H54 (cell line): ENCODE measurements around the gene RAP1GAP.

Source experiments
- DNase-seq: peaks from one replicate; pipeline ENCODE4 v3.0.0; 2011; ENCODE audit warnings: low spot score, mixed read lengths; ENCODE audit not compliant: insufficient read length
- FAIRE-seq: peaks from 3 replicates; lab custom pipeline; 2011; peaks lifted over from hg19 to GRCh38; lab: Jason Lieb, UNC
- POLR2A ChIP-seq: IDR thresholded peaks from 2 replicates; pipeline ENCODE4 v1.6.1; 2011; ENCODE audit warnings: low read depth, mild to moderate bottlenecking, low read length

The RAP1GAP gene

DNA sequence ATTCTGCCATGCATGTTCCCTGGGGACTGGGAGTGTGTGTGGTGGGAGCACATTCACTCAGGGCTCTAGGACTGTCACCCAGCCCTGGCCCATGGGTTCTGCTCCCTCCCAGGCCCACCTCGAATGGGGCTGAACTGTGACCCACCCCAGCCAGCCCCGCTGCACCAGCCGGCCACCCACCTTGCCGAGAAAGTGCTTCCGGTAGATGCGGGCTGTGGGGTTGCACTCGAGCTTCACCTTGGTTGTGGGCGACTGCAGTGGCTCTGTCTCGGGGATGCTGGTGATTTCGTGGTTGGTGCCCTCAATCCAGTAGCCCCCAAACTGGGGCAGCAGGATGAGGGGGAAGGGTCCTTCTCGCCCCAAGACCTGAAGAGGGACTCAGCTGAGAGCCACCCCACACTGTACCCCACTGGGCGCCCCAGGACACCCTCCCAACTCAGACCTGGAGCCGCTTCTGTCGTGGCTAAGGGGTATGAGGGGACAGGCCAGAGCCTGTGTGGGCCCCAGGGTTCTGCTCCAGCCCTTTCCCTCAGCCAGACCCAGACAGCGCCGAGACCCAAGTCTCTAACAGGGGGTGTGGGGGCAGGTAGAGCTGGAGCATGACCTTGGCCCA is 51.9 kb downstream of the RAP1GAP start:
- FAIRE-seq = no peak
- no peak for TF ChIP-seq POLR2A
- DNase-seq = no peak

DNA sequence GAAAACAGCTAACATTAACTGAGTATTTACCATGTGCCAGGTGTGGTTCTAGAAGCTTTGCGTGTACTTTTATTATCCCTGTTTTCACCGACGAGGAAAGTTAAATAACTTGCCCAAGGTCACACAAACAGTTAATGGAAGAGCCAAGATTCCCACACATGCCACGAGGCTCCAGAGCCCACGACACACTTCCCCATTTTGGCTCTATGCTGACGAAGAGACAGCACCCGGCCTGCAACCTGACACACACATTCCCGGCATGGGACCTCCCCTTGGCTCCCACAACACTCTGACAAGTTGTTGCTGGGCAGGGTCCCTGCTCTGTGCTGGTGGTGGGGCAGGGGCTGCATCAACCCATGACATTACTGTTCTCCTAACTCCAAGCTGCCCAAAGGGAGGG is 52.8 kb downstream of the RAP1GAP start:
- DNase-seq = no peak
- FAIRE-seq = no peak
- TF ChIP-seq POLR2A = no peak

DNA sequence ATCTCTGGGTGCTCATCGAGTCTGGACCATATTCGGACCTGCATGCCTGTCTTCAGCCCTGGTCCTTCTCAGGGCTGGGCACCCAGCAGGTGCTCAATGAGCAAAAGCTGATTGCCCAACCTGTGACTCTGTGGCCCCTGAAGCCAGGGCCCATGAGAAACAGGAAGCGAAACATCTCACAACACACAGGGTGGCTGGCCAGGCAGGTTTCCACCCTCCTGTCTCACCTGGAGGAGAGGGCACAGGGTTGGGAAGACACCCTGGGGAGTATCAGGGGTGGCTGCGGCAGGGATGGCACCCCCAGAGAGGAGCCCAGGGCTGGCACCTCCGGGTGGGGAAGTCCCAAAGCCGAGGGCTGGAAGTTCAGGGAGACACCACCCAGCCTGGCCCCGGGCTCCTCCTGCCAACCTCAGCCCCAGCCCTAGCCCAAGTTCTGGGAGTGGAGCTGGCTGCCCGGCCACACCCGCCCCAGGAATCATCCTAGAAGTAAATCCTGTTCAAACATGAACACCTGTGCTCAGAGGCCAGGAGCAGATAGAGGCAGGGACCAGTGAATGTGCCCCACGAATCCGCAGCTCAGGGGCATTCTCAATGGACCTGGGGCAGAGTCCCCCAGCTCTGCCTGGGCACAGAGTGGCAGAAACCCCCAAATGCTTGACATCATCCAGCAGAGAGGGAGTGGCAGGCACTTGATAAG is 54.6 kb downstream of the RAP1GAP start:
- DNase-seq = no peak
- FAIRE-seq = no peak
- no peak for TF ChIP-seq POLR2A

DNA sequence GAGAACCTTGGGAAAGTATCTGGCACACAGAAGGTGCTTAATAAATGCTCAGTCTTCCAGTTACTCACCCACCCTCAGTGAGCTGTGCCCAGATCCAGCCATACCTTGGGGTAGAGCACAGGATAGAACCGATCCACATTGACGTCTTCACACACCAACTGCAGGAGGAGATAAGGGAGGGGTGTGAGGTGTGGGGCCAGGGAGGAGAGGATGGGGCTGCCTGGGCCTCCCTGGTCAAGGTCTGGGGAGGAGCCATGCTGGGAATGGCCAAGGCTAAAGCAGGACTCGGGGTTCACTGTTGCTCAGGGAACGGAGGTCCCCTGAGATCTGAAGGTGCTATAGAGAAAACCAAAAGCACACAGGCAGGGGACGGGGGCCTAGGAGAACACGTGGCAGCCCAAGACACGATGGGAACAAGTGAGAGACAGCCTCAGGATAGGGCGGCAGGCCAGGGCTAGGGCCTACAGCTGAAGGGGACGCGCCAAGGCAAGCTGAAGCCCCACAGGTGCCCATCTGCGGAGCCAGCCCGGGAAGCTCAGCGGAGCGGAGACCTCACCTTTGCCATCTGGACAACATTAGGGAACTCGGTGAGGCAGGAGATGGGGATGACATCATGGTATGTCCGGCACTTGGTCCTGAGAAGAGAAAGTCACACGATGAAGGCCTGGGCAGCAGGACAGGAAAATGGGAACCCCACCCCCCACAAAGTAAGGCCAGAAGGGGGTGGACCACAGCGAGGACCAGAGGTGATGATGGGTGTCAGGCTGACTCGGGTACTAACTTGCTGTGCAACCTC is 55.9 kb downstream of the RAP1GAP start:
- no peak for DNase-seq
- no peak for TF ChIP-seq POLR2A
- FAIRE-seq = no peak

DNA sequence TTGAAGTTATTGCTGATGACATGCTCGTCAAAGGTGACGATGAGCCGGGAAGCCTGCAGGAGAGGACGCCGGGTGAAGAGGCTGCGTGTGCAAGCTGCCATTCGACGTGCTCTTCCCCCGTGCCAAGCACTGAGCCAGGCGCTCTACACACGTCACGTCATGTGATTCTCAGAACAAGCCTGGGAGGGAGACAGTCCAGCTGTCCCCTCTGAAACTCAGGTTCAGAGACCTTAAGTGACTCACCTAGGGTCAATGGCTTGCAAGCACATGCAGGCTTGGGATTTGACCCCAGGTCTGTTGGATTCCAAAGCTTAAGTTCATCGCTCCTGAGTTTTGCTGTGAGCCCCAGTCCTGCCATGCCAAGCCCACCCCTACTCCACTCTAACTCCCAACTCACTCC is 57.1 kb downstream of the RAP1GAP start:
- DNase-seq (no peak), FAIRE-seq (no peak)
- no peak for TF ChIP-seq POLR2A

DNA sequence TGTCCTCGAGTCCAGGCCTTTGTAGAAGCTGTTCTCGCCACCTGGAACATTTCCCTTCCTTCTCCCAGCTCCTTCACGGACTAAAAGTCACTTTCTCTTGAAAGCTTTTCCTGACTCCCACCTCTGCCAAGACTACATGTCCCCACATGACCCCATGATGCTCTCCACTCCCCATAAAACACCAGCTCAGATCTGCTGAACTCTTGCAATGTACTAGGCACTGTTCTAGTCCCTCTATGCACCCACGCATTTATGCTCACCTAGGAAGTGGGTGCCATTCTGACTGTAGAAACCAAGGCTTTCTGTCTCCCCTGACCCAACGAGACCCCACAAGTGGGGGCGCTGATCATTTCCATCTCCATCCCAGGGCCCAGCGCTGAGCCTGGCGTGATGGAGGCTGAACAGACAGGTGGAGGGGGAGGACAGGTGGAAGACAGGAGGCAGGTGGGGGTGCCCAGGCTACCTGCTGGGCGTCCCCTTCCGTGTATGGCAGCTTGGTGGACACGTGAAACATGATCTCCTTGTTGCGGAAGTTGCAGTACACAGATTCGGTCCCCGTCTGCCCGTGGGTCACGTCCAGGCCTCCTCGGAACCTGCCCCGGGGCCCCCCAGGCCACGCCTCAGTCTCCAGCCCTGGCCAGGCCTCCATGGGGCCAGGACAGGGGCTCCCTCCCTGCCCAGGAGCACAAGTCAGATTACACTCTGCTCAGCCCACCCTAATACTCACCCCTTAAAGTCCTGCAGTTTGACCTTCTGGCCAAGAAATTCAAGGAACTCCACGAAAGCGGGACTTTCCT is 58.0 kb downstream of the RAP1GAP start:
- DNase-seq = no peak
- TF ChIP-seq POLR2A = no peak
- FAIRE-seq = no peak

DNA sequence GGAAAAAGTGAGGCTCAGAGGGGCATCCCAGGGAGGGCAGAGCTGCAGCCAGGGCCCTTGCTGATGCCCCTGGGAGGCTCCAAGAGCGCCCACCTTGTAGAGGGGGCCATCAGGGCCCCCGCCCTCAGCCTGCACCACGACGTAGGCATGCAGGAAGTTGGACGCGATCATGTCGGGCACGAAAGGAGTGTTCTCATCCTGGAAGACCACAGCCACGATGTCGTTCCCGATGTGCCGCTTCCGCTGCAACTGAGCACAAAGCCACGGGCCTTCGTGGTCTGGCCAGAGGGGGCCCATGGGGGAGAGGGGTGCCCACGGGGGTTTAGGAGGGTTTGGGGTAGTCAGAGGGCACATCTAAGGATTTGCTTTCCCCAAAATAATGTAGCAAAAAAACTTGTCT is 59.1 kb downstream of the RAP1GAP start:
- TF ChIP-seq POLR2A = no peak
- DNase-seq (no peak), FAIRE-seq (no peak)

DNA sequence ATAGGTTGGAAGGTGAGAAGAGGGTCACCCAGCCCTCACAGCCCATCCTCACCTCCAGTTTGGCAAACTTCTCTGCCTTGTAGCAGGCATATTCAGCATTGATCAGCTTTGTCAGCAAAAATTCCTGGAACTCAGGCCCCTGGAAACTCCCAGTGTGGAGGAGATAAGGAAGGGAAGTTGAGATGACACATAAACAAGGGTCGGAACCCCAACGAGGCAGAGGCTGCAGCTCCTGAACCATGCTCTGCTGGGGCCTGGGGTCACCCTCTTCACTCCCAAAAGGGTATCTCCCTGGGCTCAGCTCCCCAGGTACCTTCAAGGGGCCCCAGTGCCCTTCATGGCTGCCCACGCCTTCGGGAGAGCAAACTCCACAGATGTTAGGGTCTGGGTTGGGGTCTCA is 60.4 kb downstream of the RAP1GAP start:
- FAIRE-seq (no peak), DNase-seq (no peak)
- no peak for TF ChIP-seq POLR2A

DNA sequence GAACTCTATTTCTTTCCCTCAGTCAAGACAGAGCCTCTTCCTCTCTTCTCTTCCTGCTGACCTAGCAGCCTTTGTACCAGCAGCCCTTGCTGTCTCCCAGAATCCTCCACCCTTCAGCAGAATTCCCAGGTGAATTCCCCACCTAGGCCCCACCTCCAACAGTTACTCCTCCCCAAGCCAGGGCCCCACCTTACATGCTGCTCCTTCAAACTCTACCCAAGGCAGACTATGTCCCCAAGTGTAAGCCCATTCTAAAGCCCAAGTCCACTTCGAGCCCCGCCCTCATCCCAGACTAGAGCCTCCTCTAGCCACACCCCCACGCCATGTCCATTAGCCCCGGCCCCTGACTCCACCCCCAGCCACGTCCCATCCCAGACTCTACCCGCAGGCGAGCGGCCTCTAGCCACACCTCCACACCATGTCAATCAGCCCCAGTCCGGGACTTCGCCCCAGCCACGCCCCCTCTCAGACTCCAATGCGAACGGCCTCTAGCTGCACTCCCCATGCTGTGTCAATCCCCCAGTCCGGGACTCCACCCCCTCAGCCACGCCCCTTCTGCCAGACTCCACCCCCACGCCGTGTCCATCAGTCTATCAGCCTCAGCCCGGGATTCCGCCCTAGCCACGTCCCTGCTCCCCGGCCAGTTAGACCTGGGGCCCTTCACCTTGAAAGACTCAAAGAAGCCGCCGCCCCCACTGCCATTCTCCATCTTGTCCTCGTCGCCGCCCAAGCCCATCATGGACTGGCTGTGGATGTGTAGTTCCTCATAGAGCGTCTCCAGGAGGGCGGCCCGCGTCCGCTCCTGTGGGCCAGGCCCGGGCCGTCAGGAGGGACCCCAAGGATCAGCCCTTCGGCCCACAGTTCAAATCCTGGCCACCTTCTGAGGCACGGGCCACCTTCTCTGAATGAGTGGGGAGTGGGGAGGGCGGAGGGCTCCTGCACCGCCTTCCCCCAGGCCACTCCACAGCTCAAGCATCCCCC is 61.3 kb downstream of the RAP1GAP start:
- peak; percentile 76 for FAIRE-seq
- DNase-seq = peak; percentile 94
- no peak for TF ChIP-seq POLR2A

DNA sequence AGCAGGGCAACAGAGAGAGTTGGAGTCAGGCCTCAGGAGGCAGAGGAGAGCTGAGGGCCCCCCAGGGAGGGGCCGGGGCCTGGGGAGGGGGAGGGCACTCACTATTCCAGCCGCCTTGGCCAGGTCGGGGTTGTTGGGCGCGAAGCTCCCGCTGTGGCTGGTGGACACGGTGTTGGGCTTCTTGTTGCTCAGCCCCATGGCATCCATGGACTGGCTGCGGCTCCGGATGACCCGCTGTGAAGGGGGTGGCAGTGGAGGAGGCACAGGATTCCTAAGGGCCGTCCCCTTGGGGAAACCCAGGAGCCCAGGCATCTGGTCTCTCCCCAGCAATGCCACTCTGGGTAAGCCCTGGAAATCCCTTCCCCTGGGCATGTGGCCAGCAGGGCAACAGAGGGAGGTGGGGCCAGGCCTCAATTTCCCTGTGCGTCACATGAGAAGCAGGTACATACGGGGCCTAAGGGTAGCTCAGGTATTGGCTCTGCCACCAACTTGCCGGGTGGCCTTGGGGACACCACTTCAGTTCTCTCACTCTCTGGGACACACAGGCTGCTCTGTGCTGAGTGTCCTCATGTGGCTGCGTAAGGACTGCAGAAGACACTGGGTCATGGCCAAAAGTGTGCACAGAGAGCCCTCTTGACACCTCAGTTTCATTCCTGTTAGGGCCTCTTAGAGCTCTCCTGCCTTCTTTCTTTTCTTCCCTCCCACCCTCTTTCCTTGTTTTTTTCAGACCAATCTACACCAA is 63.0 kb downstream of the RAP1GAP start:
- TF ChIP-seq POLR2A = no peak
- DNase-seq (no peak), FAIRE-seq (no peak)

DNA sequence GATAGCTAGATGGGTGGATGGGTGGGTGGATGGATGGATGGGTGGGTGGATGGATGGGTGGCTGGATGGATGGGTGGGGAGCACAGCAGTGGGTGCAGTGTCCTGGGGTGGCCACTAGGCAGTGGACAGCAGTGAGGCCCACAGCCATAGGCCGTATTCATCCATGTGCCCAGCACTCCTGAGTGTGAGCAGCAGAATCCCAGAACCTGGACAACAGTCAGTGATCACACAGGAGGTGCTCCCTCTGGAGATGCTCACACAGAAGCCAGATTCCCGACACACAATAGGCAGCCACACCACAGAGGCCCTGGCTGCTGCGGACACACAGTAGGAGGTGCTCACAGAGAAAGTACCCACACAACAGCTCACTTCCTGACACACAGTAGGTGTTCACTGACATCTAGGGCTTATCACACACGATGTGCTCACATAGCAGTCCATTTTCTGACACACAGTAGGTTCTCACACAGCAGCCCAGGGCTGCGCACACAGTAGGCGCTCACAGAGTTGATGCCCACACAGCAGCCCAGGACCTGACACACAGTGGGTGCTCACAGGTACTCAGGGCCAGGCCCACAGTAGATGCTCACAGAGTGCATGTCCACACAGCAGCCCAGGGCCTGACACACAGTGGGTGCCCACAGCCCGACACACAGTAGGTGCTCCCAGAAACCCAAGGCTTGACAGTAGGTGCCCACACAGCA is 64.0 kb downstream of the RAP1GAP start:
- TF ChIP-seq POLR2A = no peak
- no peak for DNase-seq
- no peak for FAIRE-seq
